K562 (cell line): ENCODE results near the gene MYH9. TPM values are rescaled to one million over a fixed set of nuclear protein-coding genes. Genes with fewer than 3 reads are reported as not detected.

ENCODE experiments used
- BRCA1 ChIP-seq, 2 experiments: fragments of 450-650 bp in 1 of 2; sonication (generic) in 1 of 2; formaldehyde crosslinking in 1 of 2; IDR thresholded peaks; 2 replicates each; pipeline versions ENCODE4 v1.5.0 to v1.6.1; 2017 to 2020; ENCODE audit warnings: mild to moderate bottlenecking in 1 of 2, missing genetic modification reagents in 1 of 2
- CBX2 ChIP-seq: fragments of 200-600 bp; sonication (generic); IDR thresholded peaks from one replicate; pipeline ENCODE4 v1.6.1; 2012; ENCODE audit warnings: mild to moderate bottlenecking, low read length, inconsistent platforms; ENCODE audit not compliant: insufficient read depth, poor library complexity, severe bottlenecking
- CEBPG ChIP-seq, 3 experiments: fragments of 200-800 bp in 1 of 3; sonication (Bioruptor generic) in 1 of 3; sonication (generic) in 1 of 3; formaldehyde crosslinking in 1 of 3; IDR thresholded peaks in 2 of 3; conservative IDR thresholded peaks in 1 of 3; 2 replicates each; pipeline versions ENCODE4 v1.6.1 to v1.8.0; 2016 to 2022; ENCODE audit warnings: missing compliant biosample characterization in 2 of 3, missing genetic modification characterization in 2 of 3, mild to moderate bottlenecking in 1 of 3, missing genetic modification reagents in 1 of 3
- KAT8 ChIP-seq: fragments of 450-650 bp; IDR thresholded peaks from 2 replicates; pipeline ENCODE4 v1.6.1; 2016; ENCODE audit warnings: low read depth, mild to moderate bottlenecking
- KLF1 ChIP-seq: fragments of 450-650 bp; IDR thresholded peaks from 2 replicates; pipeline ENCODE4 v1.6.1; 2016; ENCODE audit warnings: missing genetic modification characterization, missing compliant biosample characterization
- PHTF2 ChIP-seq: fragments of 250-450 bp; sonication (Bioruptor Pico); IDR thresholded peaks from 2 replicates; pipeline ENCODE4 v1.5.0; 2021; ENCODE audit warnings: mild to moderate bottlenecking
- SIX5 ChIP-seq, 2 experiments: IDR thresholded peaks; 2 replicates each; pipeline ENCODE4 v1.6.1; 2011; ENCODE audit warnings: low read length in 2 of 2, borderline replicate concordance in 1 of 2, low read depth in 1 of 2, mild to moderate bottlenecking in 1 of 2, moderate library complexity in 1 of 2; ENCODE audit not compliant: insufficient read depth in 1 of 2
- SMARCA5 ChIP-seq: fragments of 450-650 bp; IDR thresholded peaks from 2 replicates; pipeline ENCODE4 v1.6.1; 2016
- SUPT5H ChIP-seq: fragments of 450-650 bp; IDR thresholded peaks from 2 replicates; pipeline ENCODE4 v1.6.1; 2016
- ZNF124 ChIP-seq: sonication (generic); formaldehyde crosslinking; IDR thresholded peaks from 2 replicates; pipeline ENCODE4 v1.8.1; 2022; ENCODE audit warnings: missing genetic modification reagents
- ZNF347 ChIP-seq: fragments of 450-650 bp; formaldehyde crosslinking; IDR thresholded peaks from 2 replicates; pipeline ENCODE4 v1.4.0; 2020; ENCODE audit warnings: low read depth, mild to moderate bottlenecking, moderate library complexity
- ZNF707 ChIP-seq: fragments of 250-450 bp; sonication (Bioruptor Pico); conservative IDR thresholded peaks from 2 replicates; pipeline ENCODE4 v1.8.0; 2022; ENCODE audit warnings: inconsistent platforms, mild to moderate bottlenecking, moderate library complexity
- polyA plus RNA-seq, 8 experiments: library from polyadenylated mRNA; depleted of rRNA in 4 of 8; stranded (reverse) in 5 of 8; unstranded in 3 of 8; fragments of >200 nt; fragmentation: Nextera tagmentation in 2 of 8; fragmentation: Illumina TruSeq in 1 of 8; extraction: Ambion mirVana in 2 of 8; extraction: Trizol in 1 of 8; gene quantifications; 2 replicates each; pipeline versions ENCODE4 v1.2.1 to v1.2.3, GENCODE V29; 2011 to 2014; ENCODE audit warnings: inconsistent platforms in 1 of 8, missing spikeins in 1 of 8
- total RNA-seq, 7 experiments: library from RNA; depleted of rRNA in 6 of 7; stranded (reverse); fragments of >200 nt in 6 of 7; fragmentation: Illumina TruSeq in 2 of 7; extraction: Trizol in 2 of 7; gene quantifications; 2 replicates each; pipeline versions ENCODE4 v1.2.1 to v1.2.3, GENCODE V29; 2011 to 2021; ENCODE audit warnings: low replicate concordance in 1 of 7
- TF ChIP-seq, protein P1 (sequence below): fragments of 450-650 bp; IDR thresholded peaks from 2 replicates; pipeline ENCODE4 v1.7.1; 2018; ENCODE audit warnings: mild to moderate bottlenecking, low read depth; ENCODE audit not compliant: partially characterized antibody

The MYH9 gene
- total and polyA plus RNA-seq, 9 of the 15 experiments (the other 6 are each of a cell fraction or from before 2014, with no cell fraction given) = 0.71 to 111 (median 24.6) TPM

DNA sequence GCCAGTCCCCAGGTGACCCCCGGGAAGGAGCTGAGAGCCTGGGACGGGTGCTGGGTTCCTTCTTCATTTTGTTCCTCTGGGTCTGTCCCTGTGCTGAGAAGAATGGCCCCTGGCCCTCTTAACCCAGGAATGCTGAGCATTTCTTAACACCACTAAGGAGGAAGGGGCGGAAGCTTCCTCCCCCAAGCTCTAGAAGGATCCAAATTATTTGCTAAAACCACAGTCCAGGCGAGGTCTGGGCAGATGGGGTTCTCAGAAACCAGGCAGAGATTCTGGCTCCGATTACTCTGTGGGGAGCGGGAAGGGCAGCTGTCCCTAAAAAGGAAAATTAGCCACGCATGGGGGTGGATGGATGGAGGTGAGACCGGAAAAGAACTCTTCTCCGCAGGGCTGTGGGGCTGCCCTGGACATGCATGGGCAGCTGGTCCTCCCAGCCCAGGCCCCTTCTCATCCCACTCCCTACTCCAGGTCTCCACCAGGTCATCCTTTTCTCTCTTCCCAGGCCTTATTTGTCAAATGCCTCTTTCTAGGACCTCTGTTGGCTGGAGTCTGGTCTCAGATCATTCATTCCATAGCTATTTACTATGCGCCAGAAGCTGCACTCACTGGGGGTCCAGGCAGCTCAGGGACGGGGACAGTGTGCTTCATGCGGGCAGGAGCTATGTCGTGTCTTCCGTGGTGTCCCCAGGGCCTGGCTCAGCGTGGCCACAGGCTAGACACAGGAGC lies 45.0 kb upstream of the MYH9 start (continued):
- TF ChIP-seq SIX5 (IDR thresholded peaks at IDR 0.05; ENCODE audit: borderline replicate concordance in 1 of 2, insufficient read depth in 1 of 2, low read depth in 1 of 2, low read length in 2 of 2) (no peak), PHTF2 (CRISPR knock-in tag) (no peak), ZNF707 (no peak), BRCA1 (IDR thresholded peaks at IDR 0.05) (no peak), BRCA1 (CRISPR knock-in tag; IDR thresholded peaks at IDR 0.05) (no peak), SUPT5H (no peak), CEBPG (CRISPR knock-in tag; IDR thresholded peaks at IDR 0.05) (no peak), CEBPG (tag; conservative IDR thresholded peaks at IDR 0.05 in 1 of 2, IDR thresholded peaks at IDR 0.05 in 1 of 2) (no peak), ZNF347 (no peak), ZNF124 (CRISPR knock-in tag) (no peak), CBX2 (no peak), SMARCA5 (no peak), KAT8 (no peak), KLF1 (tag) (no peak)
- TF ChIP-seq, protein P1, sequence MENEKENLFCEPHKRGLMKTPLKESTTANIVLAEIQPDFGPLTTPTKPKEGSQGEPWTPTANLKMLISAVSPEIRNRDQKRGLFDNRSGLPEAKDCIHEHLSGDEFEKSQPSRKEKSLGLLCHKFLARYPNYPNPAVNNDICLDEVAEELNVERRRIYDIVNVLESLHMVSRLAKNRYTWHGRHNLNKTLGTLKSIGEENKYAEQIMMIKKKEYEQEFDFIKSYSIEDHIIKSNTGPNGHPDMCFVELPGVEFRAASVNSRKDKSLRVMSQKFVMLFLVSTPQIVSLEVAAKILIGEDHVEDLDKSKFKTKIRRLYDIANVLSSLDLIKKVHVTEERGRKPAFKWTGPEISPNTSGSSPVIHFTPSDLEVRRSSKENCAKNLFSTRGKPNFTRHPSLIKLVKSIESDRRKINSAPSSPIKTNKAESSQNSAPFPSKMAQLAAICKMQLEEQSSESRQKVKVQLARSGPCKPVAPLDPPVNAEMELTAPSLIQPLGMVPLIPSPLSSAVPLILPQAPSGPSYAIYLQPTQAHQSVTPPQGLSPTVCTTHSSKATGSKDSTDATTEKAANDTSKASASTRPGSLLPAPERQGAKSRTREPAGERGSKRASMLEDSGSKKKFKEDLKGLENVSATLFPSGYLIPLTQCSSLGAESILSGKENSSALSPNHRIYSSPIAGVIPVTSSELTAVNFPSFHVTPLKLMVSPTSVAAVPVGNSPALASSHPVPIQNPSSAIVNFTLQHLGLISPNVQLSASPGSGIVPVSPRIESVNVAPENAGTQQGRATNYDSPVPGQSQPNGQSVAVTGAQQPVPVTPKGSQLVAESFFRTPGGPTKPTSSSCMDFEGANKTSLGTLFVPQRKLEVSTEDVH = no peak
